Tibial nerve (tissue), 4 donors: ENCODE measurements around the gene VTI1A.

Source experiments
- CTCF ChIP-seq, 5 experiments: fragments of 200-600 bp in 3 of 5; fragments of 450-650 bp in 2 of 5; sonication (generic) in 3 of 5; IDR thresholded peaks; one replicate each; pipeline ENCODE4 v1.5.1; 2016 to 2019; ENCODE audit warnings: antibody characterized with exemption in 5 of 5, mild to moderate bottlenecking in 3 of 5, moderate library complexity in 2 of 5
- EP300 ChIP-seq, 2 donors: sonication (generic); formaldehyde crosslinking; IDR thresholded peaks; one replicate each; pipeline ENCODE4 v1.6.1; 2017; ENCODE audit warnings: antibody characterized with exemption in 2 of 2, mild to moderate bottlenecking in 1 of 2

DNA sequence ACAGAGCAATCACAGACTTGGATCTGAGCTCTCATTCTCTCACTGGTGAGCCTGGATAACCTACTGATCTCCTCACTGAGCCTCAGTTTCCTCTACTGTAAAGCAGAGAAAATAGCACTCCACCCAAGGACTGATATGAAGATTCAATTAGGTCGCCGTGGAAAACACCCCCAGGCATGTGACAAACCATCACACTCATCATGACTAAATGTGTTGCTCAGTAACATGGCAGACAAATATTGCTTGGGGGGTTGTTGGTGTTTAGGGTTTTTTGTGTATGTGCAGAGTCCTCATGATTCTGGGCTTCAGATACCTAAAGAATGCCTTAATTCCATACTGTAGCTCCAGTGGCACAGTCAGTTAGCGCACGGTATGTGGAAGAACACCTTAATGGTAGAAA lies 380.9 kb downstream of the VTI1A start:
- TF ChIP-seq CTCF (IDR thresholded peaks at IDR 0.05): no peak
- no peak for TF ChIP-seq EP300 (IDR thresholded peaks at IDR 0.05)
